A549 (cell line): ENCODE results near the gene TRAPPC3.

Experiments
- BHLHE40 ChIP-seq: IDR thresholded peaks from 2 replicates; pipeline ENCODE4 v1.6.1; 2012; ENCODE audit warnings: low read depth, low read length, inconsistent platforms
- CBX8 ChIP-seq: fragments of 200-600 bp; sonication (generic); IDR thresholded peaks from 2 replicates; pipeline ENCODE4 v1.6.1; 2016
- CEBPB ChIP-seq, 2 experiments: fragments of >200 bp in 1 of 2; sonication (Bioruptor Twin) in 1 of 2; formaldehyde crosslinking in 1 of 2; IDR thresholded peaks; 2 replicates each; pipeline ENCODE4 v1.6.1; 2012 to 2016
- CTCF ChIP-seq: fragments of >200 bp; sonication (Bioruptor Twin); formaldehyde crosslinking; IDR thresholded peaks from 3 replicates; pipeline ENCODE4 v1.5.1; 2016
- ESRRA ChIP-seq: fragments of 150-350 bp; IDR thresholded peaks from 2 replicates; pipeline ENCODE4 v1.6.1; 2014; ENCODE audit warnings: mild to moderate bottlenecking, low read length, borderline replicate concordance
- HMGXB4 ChIP-seq: fragments of 250-450 bp; sonication (Bioruptor Pico); IDR thresholded peaks from 2 replicates; pipeline ENCODE4 v1.5.0; 2021; ENCODE audit warnings: mild to moderate bottlenecking, moderate library complexity, borderline replicate concordance
- JUNB ChIP-seq: fragments of >200 bp; sonication (Bioruptor Twin); formaldehyde crosslinking; IDR thresholded peaks from 2 replicates; pipeline ENCODE4 v1.6.1; 2016
- KDM5A ChIP-seq: fragments of 200-600 bp; sonication (generic); IDR thresholded peaks from 2 replicates; pipeline ENCODE4 v1.6.1; 2016; ENCODE audit warnings: antibody characterized with exemption, mild to moderate bottlenecking
- MAX ChIP-seq: IDR thresholded peaks from 2 replicates; pipeline ENCODE4 v1.6.1; 2012
- POLR2A ChIP-seq: IDR thresholded peaks from 2 replicates; pipeline ENCODE4 v1.6.1; 2012; ENCODE audit warnings: mild to moderate bottlenecking, low read length
- RCOR1 ChIP-seq: fragments of 150-350 bp; IDR thresholded peaks from 2 replicates; pipeline ENCODE4 v1.6.1; 2014; ENCODE audit warnings: antibody characterized with exemption, low read length, low read depth
- RFX5 ChIP-seq: fragments of 450-650 bp; IDR thresholded peaks from 2 replicates; pipeline ENCODE4 v1.7.1; 2014; ENCODE audit warnings: antibody characterized with exemption, mild to moderate bottlenecking, moderate library complexity

GRCh38 chr1:36142121-36142520, 7.2 kb downstream of the TRAPPC3 start:
- TF ChIP-seq POLR2A (no peak), CBX8 (no peak), JUNB (no peak), RCOR1 (no peak), CTCF (no peak), BHLHE40 (no peak), RFX5 (no peak), MAX (no peak), KDM5A (no peak), HMGXB4 (no peak), CEBPB (IDR thresholded peaks at IDR 0.05) (no peak), ESRRA (no peak)
